Fibroblast of mammary gland (primary cell): Measurements from ENCODE around the gene SUFU.
A peak's percentile ranks its signal among the peaks of the same experiment; 100 is the strongest.

Experiments
- DNase-seq: peaks from one replicate; pipeline ENCODE4 v3.0.0-alpha.2; 2010; ENCODE audit warnings: low read depth
- H3K4me3 ChIP-seq: 2 replicates; pipeline ENCODE4 v1.5.1; 2011; ENCODE audit warnings: low read depth, mild to moderate bottlenecking, low read length, moderate library complexity; ENCODE audit not compliant: control insufficient read depth
- TF ChIP-seq, protein P1 (sequence below): conservative IDR thresholded peaks from 2 replicates; pipeline ENCODE4 v1.5.1; 2011; ENCODE audit warnings: low read depth, low read length, inconsistent platforms; ENCODE audit not compliant: control insufficient read depth, insufficient read depth

SUFU gene

GRCh38 chr10:102632394-102633111 is 128.8 kb downstream of the SUFU start:
- no peak overlapping the region for H3K4me3 ChIP-seq
- peak; percentile 15 for DNase-seq
- TF ChIP-seq, protein P1, sequence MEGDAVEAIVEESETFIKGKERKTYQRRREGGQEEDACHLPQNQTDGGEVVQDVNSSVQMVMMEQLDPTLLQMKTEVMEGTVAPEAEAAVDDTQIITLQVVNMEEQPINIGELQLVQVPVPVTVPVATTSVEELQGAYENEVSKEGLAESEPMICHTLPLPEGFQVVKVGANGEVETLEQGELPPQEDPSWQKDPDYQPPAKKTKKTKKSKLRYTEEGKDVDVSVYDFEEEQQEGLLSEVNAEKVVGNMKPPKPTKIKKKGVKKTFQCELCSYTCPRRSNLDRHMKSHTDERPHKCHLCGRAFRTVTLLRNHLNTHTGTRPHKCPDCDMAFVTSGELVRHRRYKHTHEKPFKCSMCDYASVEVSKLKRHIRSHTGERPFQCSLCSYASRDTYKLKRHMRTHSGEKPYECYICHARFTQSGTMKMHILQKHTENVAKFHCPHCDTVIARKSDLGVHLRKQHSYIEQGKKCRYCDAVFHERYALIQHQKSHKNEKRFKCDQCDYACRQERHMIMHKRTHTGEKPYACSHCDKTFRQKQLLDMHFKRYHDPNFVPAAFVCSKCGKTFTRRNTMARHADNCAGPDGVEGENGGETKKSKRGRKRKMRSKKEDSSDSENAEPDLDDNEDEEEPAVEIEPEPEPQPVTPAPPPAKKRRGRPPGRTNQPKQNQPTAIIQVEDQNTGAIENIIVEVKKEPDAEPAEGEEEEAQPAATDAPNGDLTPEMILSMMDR = no peak

DNA sequence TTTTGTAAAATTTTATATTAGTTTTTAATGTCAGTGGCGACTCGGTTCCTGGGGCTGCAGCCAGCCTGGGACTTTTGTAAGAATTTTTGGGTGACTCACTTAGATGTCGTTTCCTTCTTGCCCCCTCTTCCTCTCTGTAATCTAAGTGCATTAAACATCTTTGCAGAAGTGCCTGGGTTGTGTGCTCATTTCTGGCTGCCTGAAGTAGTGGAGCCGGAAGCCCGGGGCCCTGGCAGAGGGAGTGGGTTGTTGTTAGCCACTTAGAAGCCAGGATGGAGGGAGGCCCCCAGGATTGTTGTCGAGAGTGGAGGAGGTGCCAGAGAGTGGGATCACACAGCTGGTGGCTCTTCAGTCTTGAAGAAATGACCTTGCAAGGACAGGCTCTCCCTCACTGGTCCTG is 129.5 kb downstream of the SUFU start:
- TF ChIP-seq, protein P1 = no peak
- H3K4me3 ChIP-seq = no peak overlapping the region
- peak; percentile 63 for DNase-seq

GRCh38 chr10:102633848-102634247 is 130.1 kb downstream of the SUFU start:
- DNase-seq = no peak
- no peak overlapping the region for H3K4me3 ChIP-seq
- TF ChIP-seq, protein P1 = no peak

GRCh38 chr10:102634686-102635085 is 130.9 kb downstream of the SUFU start:
- no peak for DNase-seq
- TF ChIP-seq, protein P1 = no peak
- H3K4me3 ChIP-seq = no peak overlapping the region

DNA sequence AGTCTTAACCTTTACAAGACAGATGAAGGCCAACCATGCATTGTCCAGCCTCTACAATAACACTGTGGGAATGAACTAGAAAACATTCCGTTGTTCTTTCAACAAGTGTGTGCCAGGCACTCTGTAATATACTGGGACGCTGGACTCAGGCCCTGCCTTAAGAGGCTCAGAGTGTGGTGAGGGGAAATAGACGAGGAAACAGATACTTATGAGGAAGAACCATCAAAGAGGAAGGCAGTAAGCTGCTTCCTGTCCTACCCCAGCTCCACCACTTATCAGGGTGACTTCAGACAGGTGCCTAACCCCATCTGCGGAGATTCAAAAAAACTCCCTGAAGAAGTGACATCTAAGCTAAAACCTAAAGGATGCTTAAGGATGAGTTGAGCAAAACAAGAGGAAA is 131.6 kb downstream of the SUFU start:
- TF ChIP-seq, protein P1 = no peak
- no peak overlapping the region for H3K4me3 ChIP-seq
- no peak for DNase-seq

DNA sequence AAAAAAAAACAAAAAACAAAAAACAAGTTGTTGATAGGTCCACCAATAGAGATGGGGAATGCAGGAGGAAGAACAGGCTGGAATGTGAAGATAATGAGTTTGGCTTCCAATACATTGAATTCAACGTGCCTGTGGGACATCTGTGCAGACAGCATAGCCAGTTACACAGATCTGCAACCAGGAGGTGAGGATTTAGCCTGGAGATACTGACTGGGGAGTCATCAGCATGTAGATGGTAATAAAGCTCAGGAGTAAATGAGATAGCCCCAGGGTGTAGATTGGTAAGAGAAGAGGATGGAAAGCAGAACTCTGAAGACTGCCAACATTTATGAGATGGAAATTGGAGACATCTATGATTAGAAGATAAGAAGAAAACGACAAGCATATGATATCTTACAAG is 135.8 kb downstream of the SUFU start:
- H3K4me3 ChIP-seq = no peak overlapping the region
- DNase-seq = no peak
- TF ChIP-seq, protein P1 = no peak
